CD14-positive monocyte (primary cell): Measurements from ENCODE around the gene EEIG2. TPM values are rescaled to one million over a fixed set of nuclear protein-coding genes. Genes with fewer than 3 reads are reported as not detected.

Experiments used
- DNase-seq, 3 donors: peaks; one replicate each; pipeline ENCODE4 v3.0.0-alpha.2; 2011 to 2022
- H2AFZ ChIP-seq: 2 replicates; pipeline ENCODE4 v1.6.0; 2012; ENCODE audit warnings: mild to moderate bottlenecking, low read depth, low read length, inconsistent platforms; ENCODE audit not compliant: insufficient read depth, poor library complexity, severe bottlenecking
- H3K27ac ChIP-seq, 2 donors: 1 replicate in 1 of 2; 2 replicates in 1 of 2; pipeline ENCODE4 v1.5.1; 2012 to 2013; ENCODE audit warnings: low read length in 2 of 2, control low read depth in 1 of 2, inconsistent platforms in 1 of 2, low read depth in 1 of 2, mild to moderate bottlenecking in 1 of 2
- H3K27me3 ChIP-seq, 2 donors: one replicate each; pipeline versions ENCODE4 v1.6.0 to v1.6.1; 2011 to 2013; ENCODE audit warnings: low read length in 2 of 2; ENCODE audit not compliant: control insufficient read depth in 2 of 2, insufficient read depth in 2 of 2
- H3K36me3 ChIP-seq, 2 donors: replicated peaks in 1 of 2; 1 replicate in 1 of 2; 2 replicates in 1 of 2; pipeline versions ENCODE4 v1.5.1 to v1.6.1; 2012 to 2013; ENCODE audit warnings: low read length in 2 of 2, control low read depth in 1 of 2, inconsistent platforms in 1 of 2, mild to moderate bottlenecking in 1 of 2; ENCODE audit not compliant: insufficient read depth in 2 of 2, control insufficient read depth in 1 of 2
- H3K4me1 ChIP-seq, 2 donors: 1 replicate in 1 of 2; 2 replicates in 1 of 2; pipeline versions ENCODE4 v1.5.1 to v1.6.1; 2012 to 2013; ENCODE audit warnings: low read length in 2 of 2, control low read depth in 1 of 2, inconsistent platforms in 1 of 2, mild to moderate bottlenecking in 1 of 2, moderate library complexity in 1 of 2; ENCODE audit not compliant: insufficient read depth in 2 of 2, control insufficient read depth in 1 of 2
- H3K4me2 ChIP-seq: replicated peaks from 2 replicates; pipeline ENCODE3; 2012; ENCODE audit warnings: low read length, moderate library complexity, mild to moderate bottlenecking; ENCODE audit not compliant: poor library complexity, severe bottlenecking; ENCODE audit errors: extremely low read depth
- H3K4me3 ChIP-seq, 3 experiments: fragments of 200-600 bp in 1 of 3; sonication (generic) in 1 of 3; replicated peaks in 1 of 3; 1 replicate in 2 of 3; 2 replicates in 1 of 3; pipeline ENCODE4 v1.5.1; 2011 to 2013; ENCODE audit warnings: low read length in 3 of 3, mild to moderate bottlenecking in 3 of 3, control low read depth in 2 of 3, low read depth in 2 of 3, inconsistent platforms in 1 of 3, moderate library complexity in 1 of 3
- H3K79me2 ChIP-seq: 2 replicates; pipeline ENCODE4 v1.6.0; 2012; ENCODE audit warnings: mild to moderate bottlenecking, control low read depth, inconsistent platforms, low read length, moderate library complexity; ENCODE audit not compliant: insufficient read depth
- H3K9ac ChIP-seq: 2 replicates; pipeline ENCODE4 v1.6.0; 2017; ENCODE audit warnings: low read length, mild to moderate bottlenecking; ENCODE audit not compliant: insufficient read depth, poor library complexity, severe bottlenecking
- H3K9me3 ChIP-seq, 2 donors: replicated peaks in 1 of 2; 1 replicate in 1 of 2; 2 replicates in 1 of 2; pipeline versions ENCODE4 v1.5.1 to v1.6.1; 2012 to 2013; ENCODE audit warnings: low read length in 2 of 2, control low read depth in 1 of 2; ENCODE audit not compliant: control insufficient read depth in 1 of 2, insufficient read depth in 1 of 2
- H4K20me1 ChIP-seq: 2 replicates; pipeline ENCODE4 v1.6.0; 2012; ENCODE audit warnings: mild to moderate bottlenecking, low read length, control low read depth, moderate library complexity; ENCODE audit not compliant: insufficient read depth
- H3K27ac Mint-ChIP-seq, 7 donors: one replicate each; pipeline ENCODE4 v1.8.0; 2020; ENCODE audit warnings: mild to moderate bottlenecking in 7 of 7, mixed read lengths in 7 of 7, moderate library complexity in 6 of 7, inconsistent platforms in 2 of 7
- H3K27me3 Mint-ChIP-seq, 3 donors: one replicate each; pipeline ENCODE4 v1.8.0; 2021 to 2022; ENCODE audit warnings: low read depth in 3 of 3, mild to moderate bottlenecking in 3 of 3, mixed read lengths in 3 of 3, moderate library complexity in 3 of 3, inconsistent platforms in 1 of 3
- H3K36me3 Mint-ChIP-seq, 2 donors: one replicate each; pipeline ENCODE4 v1.8.0; 2020; ENCODE audit warnings: mixed read lengths in 2 of 2, inconsistent platforms in 1 of 2, mild to moderate bottlenecking in 1 of 2
- H3K4me1 Mint-ChIP-seq: one replicate; pipeline ENCODE4 v1.8.0; 2020; ENCODE audit warnings: mild to moderate bottlenecking, mixed read lengths
- H3K4me3 Mint-ChIP-seq, 2 donors: one replicate each; pipeline ENCODE4 v1.8.0; 2020; ENCODE audit warnings: mild to moderate bottlenecking in 2 of 2, mixed read lengths in 2 of 2, moderate library complexity in 1 of 2
- H3K9me3 Mint-ChIP-seq, 7 donors: one replicate each; pipeline ENCODE4 v1.8.0; 2020 to 2022; ENCODE audit warnings: mixed read lengths in 7 of 7, mild to moderate bottlenecking in 6 of 7, moderate library complexity in 6 of 7, inconsistent platforms in 2 of 7
- WGBS: methylation state at CpG from one replicate; pipeline ENCODE4 v1.1.5; 2013; ENCODE audit warnings: missing lambda C conversion rate; ENCODE audit not compliant: insufficient coverage; 5-methylcytosine and 5-hydroxymethylcytosine counted together
- intact Hi-C, 2 donors: fragments of 100-400 bp; cut with micrococcal nuclease; formaldehyde crosslinking; loops; one replicate each; pipeline versions ENCODE4 v1.15.0 to v1.15.1; 2023
- polyA plus RNA-seq, 3 donors: library from polyadenylated mRNA; depleted of rRNA in 1 of 3; unstranded in 2 of 3; stranded (reverse) in 1 of 3; fragments of 300-500 nt in 2 of 3; fragments of >200 nt in 1 of 3; fragmentation: Illumina TruSeq in 2 of 3; gene quantifications; 1 replicate in 2 of 3; 2 replicates in 1 of 3; pipeline ENCODE4 v1.2.3, GENCODE V29; 2012 to 2021
- TF ChIP-seq, protein P1 (sequence below): fragments of 200-600 bp; IDR thresholded peaks from one replicate; pipeline ENCODE4 v1.8.0; 2022; ENCODE audit warnings: antibody characterized with exemption, mild to moderate bottlenecking

The EEIG2 gene
- polyA plus RNA-seq, 3 donors: 1.4 to 8.4 (median 4.3) TPM

DNA sequence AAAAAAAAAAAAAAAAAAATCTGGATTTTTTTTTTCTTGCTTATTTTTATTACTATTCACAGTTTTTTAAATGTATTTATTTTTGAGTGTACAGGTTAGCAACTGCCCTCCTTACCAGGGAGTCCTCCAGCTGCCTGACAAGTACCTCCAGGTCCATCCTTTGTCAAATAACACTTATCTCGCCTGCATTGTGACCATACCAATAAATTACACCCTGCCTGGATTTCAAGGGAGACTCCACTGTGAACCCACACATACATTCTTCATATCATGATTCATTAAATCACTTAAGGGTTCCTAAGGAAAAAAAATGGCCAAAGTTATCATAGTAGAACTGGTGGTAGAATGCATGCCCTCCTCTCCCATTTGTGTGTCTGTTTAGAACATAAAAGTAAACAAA lies 38.4 kb downstream of the EEIG2 start:
- peaks cover 35 to 38% of the 10 kb centered on the region in 2 donors for H3K36me3 Mint-ChIP-seq

DNA sequence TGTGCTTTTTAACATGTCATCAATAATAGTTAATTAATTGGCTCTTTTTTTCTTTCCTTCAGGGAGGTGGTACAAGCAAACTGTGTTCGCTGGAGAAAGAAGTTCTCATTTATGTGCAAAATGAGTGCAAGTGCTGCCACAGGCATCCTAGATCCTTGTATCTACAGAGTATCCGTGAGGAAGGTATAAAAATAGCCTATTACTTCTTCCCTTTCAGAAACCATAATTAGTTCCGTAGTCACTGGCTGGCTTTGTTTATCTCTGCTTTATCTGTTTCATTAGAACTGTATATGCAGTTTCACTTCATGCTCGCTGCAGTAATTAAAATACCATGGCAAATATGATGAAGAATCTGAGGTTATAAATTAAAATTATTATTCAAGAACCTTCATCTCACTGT lies 40.6 kb downstream of the EEIG2 start:
- WGBS: no CpG with 5 or more reads among the region's 4 CpGs
- Mint-ChIP-seq H3K36me3 (peaks cover 34 to 35% of the 10 kb centered on the region in 2 donors), H3K27ac (no peak overlapping the region), H3K9me3 (no peaks in the 10 kb centered on the region), H3K4me1 (no peaks in the 10 kb centered on the region), H3K4me3 (no peak overlapping the region), H3K27me3 (peaks cover 0 to 2% (median 0%) of the 10 kb centered on the region in 3 donors)
- Histone ChIP-seq H3K4me1 (no peaks in the 10 kb centered on the region), H3K36me3 (peaks cover 39 to 57% of the 10 kb centered on the region in 2 donors), H3K9me3 (no peaks in the 10 kb centered on the region), H3K27ac (no peak overlapping the region), H3K9ac (no peak overlapping the region), H4K20me1 (peaks cover 37% of the 10 kb centered on the region), H2AFZ (no peak overlapping the region), H3K27me3 (no peaks in the 10 kb centered on the region), H3K79me2 (peaks cover 30% of the 10 kb centered on the region), H3K4me2 (no peak overlapping the region), H3K4me3 (no peak overlapping the region)
- TF ChIP-seq, protein P1, sequence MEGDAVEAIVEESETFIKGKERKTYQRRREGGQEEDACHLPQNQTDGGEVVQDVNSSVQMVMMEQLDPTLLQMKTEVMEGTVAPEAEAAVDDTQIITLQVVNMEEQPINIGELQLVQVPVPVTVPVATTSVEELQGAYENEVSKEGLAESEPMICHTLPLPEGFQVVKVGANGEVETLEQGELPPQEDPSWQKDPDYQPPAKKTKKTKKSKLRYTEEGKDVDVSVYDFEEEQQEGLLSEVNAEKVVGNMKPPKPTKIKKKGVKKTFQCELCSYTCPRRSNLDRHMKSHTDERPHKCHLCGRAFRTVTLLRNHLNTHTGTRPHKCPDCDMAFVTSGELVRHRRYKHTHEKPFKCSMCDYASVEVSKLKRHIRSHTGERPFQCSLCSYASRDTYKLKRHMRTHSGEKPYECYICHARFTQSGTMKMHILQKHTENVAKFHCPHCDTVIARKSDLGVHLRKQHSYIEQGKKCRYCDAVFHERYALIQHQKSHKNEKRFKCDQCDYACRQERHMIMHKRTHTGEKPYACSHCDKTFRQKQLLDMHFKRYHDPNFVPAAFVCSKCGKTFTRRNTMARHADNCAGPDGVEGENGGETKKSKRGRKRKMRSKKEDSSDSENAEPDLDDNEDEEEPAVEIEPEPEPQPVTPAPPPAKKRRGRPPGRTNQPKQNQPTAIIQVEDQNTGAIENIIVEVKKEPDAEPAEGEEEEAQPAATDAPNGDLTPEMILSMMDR: no peak
- intact Hi-C loops: no loop called here
- DNase-seq: no peak

More for the DNA sequence above, 38.4 kb downstream of the EEIG2 start:
- H2AFZ ChIP-seq: no peak overlapping the region
- peaks cover 47% of the 10 kb centered on the region for H3K79me2 ChIP-seq
- Mint-ChIP-seq H3K27ac (no peak overlapping the region), H3K9me3 (no peaks in the 10 kb centered on the region), H3K4me1 (no peaks in the 10 kb centered on the region), H3K4me3 (no peak overlapping the region), H3K27me3 (peaks cover 0 to 2% (median 0%) of the 10 kb centered on the region in 3 donors)
- H3K4me1 ChIP-seq: no peaks in the 10 kb centered on the region
- H3K4me3 ChIP-seq: no peak overlapping the region
- H3K27ac ChIP-seq: no peak overlapping the region
- H3K9me3 ChIP-seq: no peaks in the 10 kb centered on the region
- H4K20me1 ChIP-seq: peaks cover 44% of the 10 kb centered on the region
- intact Hi-C loops: no loop called here
- peaks cover 29 to 37% of the 10 kb centered on the region in 2 donors for H3K36me3 ChIP-seq
- WGBS: no CpG with 5 or more reads among the region's 1 CpG
- no peak for DNase-seq
- no peaks in the 10 kb centered on the region for H3K27me3 ChIP-seq
- H3K4me2 ChIP-seq: no peak overlapping the region
- H3K9ac ChIP-seq: no peak overlapping the region
- TF ChIP-seq, protein P1: no peak
